ENCODE results near the gene PAX5. TPM values are rescaled to one million over a fixed set of nuclear protein-coding genes. Genes with fewer than 3 reads are reported as not detected.

Gene PAX5
- total RNA-seq, 6 experiments from 2014 or later: not detected

DNA sequence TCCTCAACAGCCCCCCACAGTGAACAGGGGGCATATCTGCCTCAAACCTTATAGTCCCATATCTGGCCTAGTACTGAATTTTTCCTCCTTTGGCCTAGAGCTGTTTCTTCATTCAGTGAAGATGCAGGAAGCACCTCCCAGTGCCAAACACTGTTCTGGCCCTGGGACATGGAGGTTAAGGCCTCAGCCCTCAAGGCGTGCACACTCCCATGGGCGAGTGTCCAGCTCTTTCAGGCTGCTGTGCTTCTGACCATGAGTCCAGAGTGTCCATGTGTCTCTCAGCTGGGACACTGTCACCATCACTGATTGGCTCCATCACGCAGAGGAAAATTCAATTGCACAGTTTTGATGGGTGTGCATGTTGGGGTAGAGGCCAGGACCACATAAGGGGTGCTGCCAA lies 151.5 kb downstream of the PAX5 start:
- Mint-ChIP-seq H3K27ac (no peak overlapping the region), H3K4me3 (no peak overlapping the region), H3K4me1 (ENCODE audit: low read depth) (no peaks in the 10 kb centered on the region), H3K36me3 (ENCODE audit: low read depth) (no peaks in the 10 kb centered on the region), H3K27me3 (ENCODE audit: insufficient read depth) (peaks cover 39% of the 10 kb centered on the region), H3K9me3 (no peaks in the 10 kb centered on the region)
- DNase-seq: no peak
- TF ChIP-seq, protein P1, sequence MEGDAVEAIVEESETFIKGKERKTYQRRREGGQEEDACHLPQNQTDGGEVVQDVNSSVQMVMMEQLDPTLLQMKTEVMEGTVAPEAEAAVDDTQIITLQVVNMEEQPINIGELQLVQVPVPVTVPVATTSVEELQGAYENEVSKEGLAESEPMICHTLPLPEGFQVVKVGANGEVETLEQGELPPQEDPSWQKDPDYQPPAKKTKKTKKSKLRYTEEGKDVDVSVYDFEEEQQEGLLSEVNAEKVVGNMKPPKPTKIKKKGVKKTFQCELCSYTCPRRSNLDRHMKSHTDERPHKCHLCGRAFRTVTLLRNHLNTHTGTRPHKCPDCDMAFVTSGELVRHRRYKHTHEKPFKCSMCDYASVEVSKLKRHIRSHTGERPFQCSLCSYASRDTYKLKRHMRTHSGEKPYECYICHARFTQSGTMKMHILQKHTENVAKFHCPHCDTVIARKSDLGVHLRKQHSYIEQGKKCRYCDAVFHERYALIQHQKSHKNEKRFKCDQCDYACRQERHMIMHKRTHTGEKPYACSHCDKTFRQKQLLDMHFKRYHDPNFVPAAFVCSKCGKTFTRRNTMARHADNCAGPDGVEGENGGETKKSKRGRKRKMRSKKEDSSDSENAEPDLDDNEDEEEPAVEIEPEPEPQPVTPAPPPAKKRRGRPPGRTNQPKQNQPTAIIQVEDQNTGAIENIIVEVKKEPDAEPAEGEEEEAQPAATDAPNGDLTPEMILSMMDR (IDR thresholded peaks at IDR 0.05): no peak

DNA sequence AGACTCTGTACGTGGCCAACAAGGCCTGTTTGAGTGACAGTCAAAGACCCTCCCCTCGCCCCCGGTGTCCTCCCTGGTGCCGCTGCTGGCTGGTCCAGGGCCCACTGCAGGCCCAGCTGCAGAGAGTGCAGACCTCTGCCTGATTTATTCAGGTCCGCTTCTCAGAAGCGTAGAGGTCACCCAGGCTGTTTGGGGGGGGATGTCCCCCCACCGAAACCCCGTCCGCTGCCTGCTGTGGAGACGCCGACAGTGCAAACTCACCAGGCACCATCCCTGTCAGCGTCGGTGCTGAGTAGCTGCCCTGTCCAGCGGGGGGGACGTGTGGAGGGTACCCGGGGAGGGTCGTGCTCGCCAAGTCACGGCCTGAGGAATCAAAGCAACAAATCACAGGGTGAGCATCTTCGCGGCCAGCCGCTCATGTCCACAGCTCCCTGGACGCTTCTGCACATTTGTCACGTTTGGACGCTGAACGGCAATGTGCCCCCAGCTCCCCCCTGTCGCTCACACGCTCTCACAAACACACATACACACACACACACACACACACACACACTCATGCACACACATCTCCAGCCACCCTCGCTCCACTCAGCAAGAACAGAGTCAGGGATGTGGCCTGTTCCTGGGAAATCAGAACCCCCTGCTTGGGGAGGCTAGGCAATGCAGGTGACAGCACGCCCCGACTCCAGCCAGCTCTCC lies 152.2 kb downstream of the PAX5 start:
- Mint-ChIP-seq H3K27ac (no peak overlapping the region), H3K4me1 (ENCODE audit: low read depth) (no peaks in the 10 kb centered on the region), H3K4me3 (no peak overlapping the region), H3K27me3 (ENCODE audit: insufficient read depth) (peaks cover 42% of the 10 kb centered on the region), H3K9me3 (no peaks in the 10 kb centered on the region), H3K36me3 (ENCODE audit: low read depth) (no peaks in the 10 kb centered on the region)
- no peak for DNase-seq
- TF ChIP-seq, protein P1 (IDR thresholded peaks at IDR 0.05): no peak

DNA sequence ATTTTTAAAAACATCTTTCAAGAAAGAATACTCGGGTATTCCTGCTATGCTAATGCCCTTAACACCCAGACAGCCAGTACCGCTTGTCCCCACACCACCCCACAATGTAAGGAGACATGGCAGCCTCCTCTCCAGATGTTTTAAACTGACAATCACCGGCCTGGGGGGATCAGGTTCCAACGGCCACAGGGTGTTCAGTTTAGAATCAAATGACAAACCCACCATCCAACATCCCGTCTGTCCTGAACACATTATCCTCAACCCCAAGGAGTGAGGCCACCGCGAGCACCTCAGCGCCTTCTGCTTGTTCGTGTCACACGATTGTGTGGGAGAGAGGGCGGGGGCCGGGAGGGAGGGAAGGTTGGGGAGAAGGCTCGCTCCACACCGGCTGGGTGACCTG lies 152.8 kb downstream of the PAX5 start:
- H3K4me1 Mint-ChIP-seq (ENCODE audit: low read depth): no peaks in the 10 kb centered on the region

DNA sequence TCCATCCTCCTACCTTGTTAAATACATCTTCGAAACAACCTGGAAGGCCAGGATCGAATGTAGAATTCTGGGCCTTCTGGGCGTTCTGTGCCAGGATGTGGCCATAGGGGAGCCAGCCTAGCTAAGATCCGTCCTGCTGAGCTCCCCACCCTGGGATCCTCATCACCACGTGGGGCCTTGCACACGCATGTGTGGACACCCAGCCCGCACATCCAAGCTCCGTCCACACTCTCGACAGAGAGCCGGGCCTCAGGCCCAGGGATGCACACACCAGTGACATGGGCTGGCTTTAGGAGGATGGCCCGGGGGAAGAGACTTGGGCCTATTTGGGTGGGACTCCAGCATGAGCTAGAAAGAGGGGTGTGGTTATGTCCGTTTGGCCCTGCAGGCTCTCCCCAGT lies 154.0 kb downstream of the PAX5 start:
- no peaks in the 10 kb centered on the region; the same call in 1 of the 2 replicates for H3K36me3 Mint-ChIP-seq (ENCODE audit: low read depth)
- no peak for DNase-seq
- H3K4me1 Mint-ChIP-seq (ENCODE audit: low read depth): no peaks in the 10 kb centered on the region
- TF ChIP-seq, protein P1 (IDR thresholded peaks at IDR 0.05): no peak
- H3K27ac Mint-ChIP-seq: no peak overlapping the region
- H3K4me3 Mint-ChIP-seq: no peak overlapping the region
- peaks cover 44% of the 10 kb centered on the region for H3K27me3 Mint-ChIP-seq (ENCODE audit: insufficient read depth)
- H3K9me3 Mint-ChIP-seq: peaks cover 7% of the 10 kb centered on the region

More for the DNA sequence above, 152.8 kb downstream of the PAX5 start:
- TF ChIP-seq, protein P1 (IDR thresholded peaks at IDR 0.05): no peak
- Mint-ChIP-seq H3K27me3 (ENCODE audit: insufficient read depth) (peaks cover 47% of the 10 kb centered on the region), H3K27ac (no peak overlapping the region), H3K4me3 (no peak overlapping the region), H3K36me3 (ENCODE audit: low read depth) (no peaks in the 10 kb centered on the region), H3K9me3 (no peaks in the 10 kb centered on the region)
- DNase-seq: no peak

DNA sequence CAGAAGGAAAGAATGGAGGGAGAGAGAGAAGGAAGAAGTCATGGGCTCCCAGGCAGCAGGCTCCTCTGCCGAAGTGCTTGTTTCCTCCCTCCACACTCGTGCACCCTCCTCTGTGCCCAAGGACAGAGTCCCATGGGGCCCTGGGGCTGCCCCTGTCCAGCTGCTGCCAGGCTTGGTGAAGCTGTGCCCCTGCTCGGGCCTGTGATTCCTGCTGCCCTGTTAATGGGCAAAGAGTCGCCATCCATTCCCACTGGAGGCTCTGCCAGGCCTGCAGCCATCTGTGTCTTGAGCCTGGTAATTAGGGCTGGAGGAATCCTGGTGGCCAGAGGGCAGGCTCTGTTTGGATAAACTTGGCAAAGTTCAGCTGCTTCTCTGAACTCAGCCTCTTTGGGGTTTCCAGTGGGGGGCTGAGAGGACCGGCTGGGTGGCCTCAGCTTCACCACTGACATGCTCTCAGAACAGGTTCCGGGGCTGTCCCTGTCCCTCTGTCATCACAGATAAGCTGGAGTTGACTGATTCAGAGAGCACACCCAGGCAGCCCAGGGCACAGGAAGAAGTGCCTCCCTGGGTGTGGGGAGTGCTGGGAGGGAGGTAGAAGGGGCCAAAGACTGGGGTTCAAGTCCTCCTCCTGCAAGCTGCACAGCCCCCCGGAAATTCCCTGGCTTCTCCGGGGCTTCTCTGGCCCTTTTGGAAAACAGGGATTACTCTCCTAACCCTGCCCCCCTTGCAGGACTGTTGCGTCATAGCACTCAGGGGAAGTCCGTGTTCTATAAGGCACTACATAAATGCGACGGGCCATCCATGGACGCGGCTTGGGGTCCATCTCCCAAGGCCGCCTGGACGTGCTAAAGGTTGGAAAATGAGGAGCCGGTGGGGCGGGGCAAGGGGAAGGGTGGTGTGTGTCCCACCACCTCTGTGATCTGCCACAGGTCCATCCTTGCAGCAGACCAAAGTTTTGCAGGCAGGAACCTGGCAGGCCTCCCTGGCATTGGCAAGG lies 154.8 kb downstream of the PAX5 start:
- Mint-ChIP-seq H3K36me3 (ENCODE audit: low read depth) (no peaks in the 10 kb centered on the region; the same call in 1 of the 2 replicates), H3K27me3 (ENCODE audit: insufficient read depth) (peaks cover 40% of the 10 kb centered on the region), H3K9me3 (peaks cover 8% of the 10 kb centered on the region), H3K4me3 (no peak overlapping the region), H3K4me1 (ENCODE audit: low read depth) (no peaks in the 10 kb centered on the region), H3K27ac (no peak overlapping the region)
- TF ChIP-seq, protein P1 (IDR thresholded peaks at IDR 0.05): no peak
- DNase-seq: no peak

Data from HFFc6 (cell line).